ENCODE data around the gene SMOC2. TPM values are rescaled to one million over a fixed set of nuclear protein-coding genes. Genes with fewer than 3 reads are reported as not detected.

Gene SMOC2
- total and polyA plus RNA-seq, 2 experiments from 2014 or later, result 1.9 to 3.2 TPM

- H3K27ac ChIP-seq, result no peak overlapping the region
- no peaks in the 10 kb centered on the region for H3K9me3 ChIP-seq (ENCODE audit: low read depth)
- H3K4me3 ChIP-seq, result no peak overlapping the region
- H3K27me3 ChIP-seq, result no peaks in the 10 kb centered on the region
- no peak for TF ChIP-seq CTCF (IDR thresholded peaks at IDR 0.05; ENCODE audit: low read depth, low read length)
- H3K4me1 ChIP-seq (ENCODE audit: low read depth), result no peaks in the 10 kb centered on the region
- DNase-seq (ENCODE audit: low read depth in 1 of 2, low spot score in 1 of 2), result peak in 1 of 2 donors; percentile 49
- H3K36me3 ChIP-seq, result no peaks in the 10 kb centered on the region
These were observed 199.8 kb downstream of the SMOC2 start for GRCh38 chr6:168640768-168641167.

GRCh38 chr6:168641446-168641845, 200.5 kb downstream of the SMOC2 start:
- H3K27me3 ChIP-seq, result no peaks in the 10 kb centered on the region
- H3K9me3 ChIP-seq (ENCODE audit: low read depth), result no peaks in the 10 kb centered on the region
- H3K36me3 ChIP-seq, result no peaks in the 10 kb centered on the region
- H3K27ac ChIP-seq, result no peak overlapping the region
- peak in 1 of 2 donors; percentile 36 for DNase-seq (ENCODE audit: low read depth in 1 of 2, low spot score in 1 of 2)
- H3K4me1 ChIP-seq (ENCODE audit: low read depth), result no peaks in the 10 kb centered on the region
- no peak overlapping the region for H3K4me3 ChIP-seq
- no peak for TF ChIP-seq CTCF (IDR thresholded peaks at IDR 0.05; ENCODE audit: low read depth, low read length)

GRCh38 chr6:168643401-168643800, 202.4 kb downstream of the SMOC2 start:
- Histone ChIP-seq H3K9me3 (ENCODE audit: low read depth) (no peaks in the 10 kb centered on the region), H3K27me3 (no peaks in the 10 kb centered on the region), H3K4me3 (no peak overlapping the region), H3K36me3 (no peaks in the 10 kb centered on the region), H3K4me1 (ENCODE audit: low read depth) (no peaks in the 10 kb centered on the region), H3K27ac (no peak overlapping the region)
- DNase-seq (ENCODE audit: low read depth in 1 of 2, low spot score in 1 of 2), result no peak
- TF ChIP-seq CTCF (IDR thresholded peaks at IDR 0.05; ENCODE audit: low read depth, low read length), result no peak

- no peak for TF ChIP-seq CTCF (IDR thresholded peaks at IDR 0.05; ENCODE audit: low read depth, low read length)
These were observed 204.3 kb downstream of the SMOC2 start for GRCh38 chr6:168645326-168645725.

GRCh38 chr6:168647271-168647670, 206.3 kb downstream of the SMOC2 start:
- Histone ChIP-seq H3K27me3 (no peaks in the 10 kb centered on the region), H3K9me3 (ENCODE audit: low read depth) (no peaks in the 10 kb centered on the region), H3K4me3 (no peak overlapping the region), H3K36me3 (no peaks in the 10 kb centered on the region), H3K27ac (no peak overlapping the region), H3K4me1 (ENCODE audit: low read depth) (no peaks in the 10 kb centered on the region)
- DNase-seq (ENCODE audit: low read depth in 1 of 2, low spot score in 1 of 2), result no peak
- no peak for TF ChIP-seq CTCF (IDR thresholded peaks at IDR 0.05; ENCODE audit: low read depth, low read length)

More at GRCh38 chr6:168645326-168645725, 204.3 kb downstream of the SMOC2 start:
- Histone ChIP-seq H3K4me3 (no peak overlapping the region), H3K9me3 (ENCODE audit: low read depth) (no peaks in the 10 kb centered on the region), H3K36me3 (no peaks in the 10 kb centered on the region), H3K27me3 (no peaks in the 10 kb centered on the region), H3K4me1 (ENCODE audit: low read depth) (no peaks in the 10 kb centered on the region), H3K27ac (no peak overlapping the region)
- no peak for DNase-seq (ENCODE audit: low read depth in 1 of 2, low spot score in 1 of 2)

All from cardiac muscle cell (in vitro differentiated cells and primary cell).